NK-92 (cell line): ENCODE results near the gene AKAP17A.

ENCODE experiments used
- DNase-seq: peaks from one replicate; lab custom pipeline; 2025; ENCODE audit not compliant: unreplicated experiment; lab: John Stamatoyannopoulos, UW

AKAP17A gene

GRCh38 chrX:1581132-1581531 is 10.3 kb upstream of the AKAP17A start:
- DNase-seq, result no peak

GRCh38 chrX:1582686-1583437 is 8.5 kb upstream of the AKAP17A start:
- DNase-seq, result no peak

- no peak for DNase-seq
Measured at GRCh38 chrX:1584237-1585011, 7.0 kb upstream of the AKAP17A start.

DNA sequence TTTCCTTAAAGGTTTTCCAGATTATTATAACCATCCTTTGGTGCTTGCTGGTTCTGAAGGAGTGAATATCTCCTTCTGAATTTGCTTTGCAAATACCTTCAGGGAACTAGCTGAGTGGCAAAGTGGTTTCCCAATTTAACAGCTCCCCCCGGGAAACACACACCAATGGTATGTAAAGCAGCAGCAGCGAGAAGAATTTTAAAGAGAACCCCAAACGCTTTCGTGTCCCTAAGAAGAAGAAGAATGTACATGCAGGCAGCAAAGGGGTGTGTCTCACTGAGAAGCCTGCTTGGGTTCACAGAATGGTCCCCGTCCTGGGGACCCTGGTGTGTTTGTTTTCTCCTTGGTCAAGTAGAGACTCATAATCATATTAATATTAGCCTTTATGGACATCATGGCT is 4.2 kb upstream of the AKAP17A start:
- DNase-seq, result no peak

GRCh38 chrX:1589356-1590130 is 1.9 kb upstream of the AKAP17A start:
- no peak for DNase-seq

GRCh38 chrX:1591863-1592469 is 562 bp downstream of the AKAP17A start:
- DNase-seq, result no peak

DNA sequence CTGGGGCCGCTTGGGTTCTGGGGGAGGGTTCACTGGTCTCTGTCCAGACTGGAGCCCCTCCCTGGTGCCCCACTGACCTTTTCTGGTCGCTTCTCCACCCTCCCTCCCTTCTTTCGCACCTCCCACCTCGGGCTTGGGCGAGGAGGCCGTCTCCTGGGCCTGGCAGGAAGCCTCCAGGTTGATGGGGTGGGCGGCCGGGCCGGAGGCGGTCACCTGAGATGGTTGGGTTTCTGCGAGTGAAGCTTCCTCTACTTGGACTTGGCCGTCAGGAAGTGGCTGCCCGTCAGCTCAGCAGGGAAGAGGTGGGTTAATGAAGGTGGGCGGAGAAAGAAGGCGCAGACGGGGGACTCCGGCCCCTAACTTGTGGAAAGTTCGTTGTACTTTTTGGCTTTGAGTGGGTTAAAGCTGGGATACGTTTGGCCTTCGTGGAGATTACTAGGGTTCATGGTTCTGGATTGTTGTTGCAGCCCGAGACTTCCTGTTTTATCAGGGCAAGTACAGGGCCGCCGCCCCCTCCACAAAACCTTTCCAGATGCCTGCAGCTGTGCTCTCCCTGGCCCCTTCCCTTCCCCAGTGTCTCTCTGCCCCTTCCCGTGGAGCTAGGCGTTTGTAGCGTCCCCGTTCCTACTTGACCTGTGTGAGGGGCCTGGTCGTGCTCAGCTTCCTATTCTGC is 1.2 kb downstream of the AKAP17A start:
- DNase-seq, result no peak

- no peak for DNase-seq
Measured at GRCh38 chrX:1593286-1594271, 2.2 kb downstream of the AKAP17A start.

GRCh38 chrX:1595711-1596060 is 4.3 kb downstream of the AKAP17A start:
- no peak for DNase-seq

DNA sequence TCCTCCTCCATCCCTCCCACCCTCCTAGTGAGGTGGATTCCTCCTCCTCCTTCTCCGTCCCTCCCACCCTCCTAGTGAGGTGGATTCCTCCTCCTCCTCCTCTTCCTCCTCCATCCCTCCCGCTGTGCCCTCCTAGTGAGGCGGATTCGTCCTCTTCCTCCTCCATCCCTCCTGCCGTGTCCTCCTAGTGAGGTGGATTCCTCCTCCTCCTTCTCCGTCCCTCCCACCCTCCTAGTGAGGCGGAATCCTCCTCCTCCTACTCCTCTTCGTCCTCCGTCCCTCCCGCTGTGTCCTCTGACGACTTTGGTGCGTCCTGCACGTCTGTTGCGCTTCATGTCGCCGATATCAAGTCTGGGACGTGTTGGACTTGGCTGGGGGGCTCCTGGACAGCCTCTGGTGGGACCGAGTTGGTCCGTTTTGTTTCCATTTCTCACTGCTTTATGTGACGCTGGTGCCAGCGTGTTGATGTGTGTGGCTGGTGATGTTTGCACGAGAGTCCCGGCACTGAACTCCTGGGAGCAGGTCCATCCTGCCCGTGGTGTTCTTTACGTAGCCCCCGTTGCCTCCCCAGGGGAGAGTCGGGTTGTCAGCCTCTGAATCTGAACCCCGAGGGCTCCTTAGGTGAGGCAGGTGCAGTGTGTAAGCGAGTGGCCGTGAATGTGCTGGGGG is 5.4 kb downstream of the AKAP17A start:
- DNase-seq, result no peak

GRCh38 chrX:1597345-1598020 is 6.1 kb downstream of the AKAP17A start:
- DNase-seq, result no peak

DNA sequence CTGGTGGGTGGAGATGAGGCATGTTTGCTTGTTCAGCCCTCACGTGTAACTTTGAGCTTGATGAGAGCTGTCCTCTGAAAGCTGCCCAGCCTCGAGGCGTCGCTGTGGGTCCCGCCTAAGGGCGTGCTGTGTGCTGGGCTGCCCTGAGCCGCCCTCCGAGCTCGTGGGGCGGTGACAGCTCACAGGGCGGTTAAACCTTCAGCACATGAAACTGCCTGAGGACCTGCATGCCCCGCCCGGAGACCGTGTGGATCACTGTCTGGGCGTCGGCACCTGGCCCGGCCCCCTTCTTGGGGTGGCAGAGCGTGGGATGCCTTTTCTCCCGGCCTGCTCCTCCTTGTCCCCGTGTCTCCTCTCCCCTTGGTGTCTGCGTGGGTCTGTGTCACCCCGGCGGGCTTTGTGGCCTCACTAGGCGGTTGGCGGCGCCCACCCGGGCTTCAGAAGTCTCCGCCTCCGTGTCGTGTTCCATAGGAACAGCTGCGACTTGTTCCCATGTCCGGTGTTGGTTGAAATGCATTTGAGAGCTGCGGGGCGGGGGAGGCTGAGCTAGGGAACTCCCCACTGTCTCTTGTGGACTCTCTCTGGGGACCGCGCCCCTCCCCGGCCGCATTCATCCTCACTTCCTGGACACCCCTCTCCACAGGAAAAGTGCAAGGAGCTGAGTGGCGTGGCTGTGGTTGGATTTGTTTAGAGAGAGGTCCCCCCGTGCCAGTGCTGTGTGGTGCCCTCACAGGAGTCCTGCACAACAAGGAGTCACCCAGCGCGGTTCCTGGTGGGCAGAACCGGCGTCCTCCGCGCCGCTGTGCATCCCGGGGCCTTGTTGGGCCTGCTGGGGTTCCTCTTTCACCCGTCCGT is 6.8 kb downstream of the AKAP17A start:
- no peak for DNase-seq

DNA sequence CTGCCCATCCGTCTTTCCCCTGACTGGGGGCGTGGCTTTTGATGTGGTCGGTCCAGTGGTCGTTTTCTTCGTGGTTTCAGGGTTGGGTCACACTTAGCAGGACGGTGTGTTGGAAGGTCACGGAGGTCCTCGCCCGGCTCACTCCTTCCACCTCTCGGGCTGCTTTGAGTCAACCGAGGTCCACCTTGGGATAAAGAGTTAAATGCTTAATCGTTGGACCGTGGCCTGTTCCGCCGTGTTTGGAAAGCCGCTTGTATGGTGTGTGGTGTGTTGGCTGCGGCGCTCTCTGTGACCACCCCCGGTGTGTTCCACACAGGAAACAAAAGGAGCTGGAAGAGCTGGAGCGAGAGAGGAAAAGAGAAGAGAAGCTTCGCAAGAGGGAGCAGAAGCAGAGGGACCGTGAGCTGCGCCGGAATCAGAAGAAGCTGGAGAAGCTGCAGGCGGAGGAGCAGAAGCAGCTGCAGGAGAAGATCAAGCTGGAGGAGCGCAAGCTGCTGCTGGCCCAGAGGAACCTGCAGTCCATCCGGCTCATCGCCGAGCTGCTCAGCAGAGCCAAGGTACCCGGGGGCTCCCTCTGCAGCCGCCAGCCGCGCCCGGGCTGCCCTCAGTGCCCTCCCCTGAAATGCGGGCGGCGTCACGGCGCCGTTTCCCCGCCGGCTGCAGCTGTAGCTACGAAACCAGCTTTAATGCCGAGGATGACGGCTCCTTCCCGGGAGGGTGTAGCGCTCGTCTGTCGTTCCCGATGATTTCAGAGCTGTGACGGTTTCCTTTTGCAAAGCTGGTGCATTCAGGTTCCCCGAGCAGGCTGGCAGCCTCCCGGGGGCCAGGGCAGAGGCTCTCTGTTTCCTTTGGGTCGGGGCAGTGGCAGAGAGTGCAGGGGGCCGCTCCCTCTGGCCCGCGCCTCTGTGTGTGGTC is 7.7 kb downstream of the AKAP17A start:
- no peak for DNase-seq

DNA sequence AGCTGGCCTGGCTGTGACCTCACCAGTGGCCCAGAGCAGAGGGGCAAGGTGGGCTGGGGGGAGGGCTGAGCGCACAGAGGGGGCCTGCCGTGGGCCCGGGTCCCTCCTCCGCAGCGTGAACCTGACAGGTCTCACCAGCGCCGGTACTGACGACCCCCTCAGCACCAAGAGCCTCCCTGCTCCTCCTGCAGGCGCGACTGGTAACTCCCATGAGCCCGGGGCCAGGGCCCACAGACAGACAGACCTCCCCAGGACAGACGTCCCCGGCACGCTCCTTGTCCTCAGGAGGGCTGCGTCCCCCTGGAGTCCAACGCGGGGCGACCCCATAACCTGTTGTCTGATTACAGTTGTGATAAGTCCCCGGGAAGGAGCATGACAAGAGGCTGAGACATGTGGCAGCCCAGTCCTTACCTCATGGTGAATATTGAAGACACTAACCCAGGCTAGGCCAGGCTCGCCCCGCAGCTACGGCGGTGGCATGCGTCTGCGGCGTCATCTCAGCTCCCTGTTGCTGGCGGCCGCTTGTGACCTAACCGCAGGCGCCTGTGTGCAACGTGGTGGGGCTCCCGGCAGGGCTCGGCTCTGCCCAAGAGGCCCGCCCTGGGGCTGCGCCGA is 8.5 kb downstream of the AKAP17A start:
- no peak for DNase-seq

GRCh38 chrX:1600406-1601050 is 9.1 kb downstream of the AKAP17A start:
- no peak for DNase-seq
